Fibroblast of mammary gland (primary cell): Measurements from ENCODE around the gene LEPROT.
"Not testable (repeated sequence)": the region's sequence is repeated elsewhere in the genome, so short reads cannot be mapped to it uniquely, and the experiment has no call there.

Experiments
- DNase-seq: peaks from one replicate; pipeline ENCODE4 v3.0.0-alpha.2; 2010; ENCODE audit warnings: low read depth
- H3K4me3 ChIP-seq: 2 replicates; pipeline ENCODE4 v1.5.1; 2011; ENCODE audit warnings: low read depth, mild to moderate bottlenecking, low read length, moderate library complexity; ENCODE audit not compliant: control insufficient read depth
- CTCF ChIP-seq: conservative IDR thresholded peaks from 2 replicates; pipeline ENCODE4 v1.5.1; 2011; ENCODE audit warnings: low read depth, low read length, inconsistent platforms; ENCODE audit not compliant: control insufficient read depth, insufficient read depth

LEPROT gene

DNA sequence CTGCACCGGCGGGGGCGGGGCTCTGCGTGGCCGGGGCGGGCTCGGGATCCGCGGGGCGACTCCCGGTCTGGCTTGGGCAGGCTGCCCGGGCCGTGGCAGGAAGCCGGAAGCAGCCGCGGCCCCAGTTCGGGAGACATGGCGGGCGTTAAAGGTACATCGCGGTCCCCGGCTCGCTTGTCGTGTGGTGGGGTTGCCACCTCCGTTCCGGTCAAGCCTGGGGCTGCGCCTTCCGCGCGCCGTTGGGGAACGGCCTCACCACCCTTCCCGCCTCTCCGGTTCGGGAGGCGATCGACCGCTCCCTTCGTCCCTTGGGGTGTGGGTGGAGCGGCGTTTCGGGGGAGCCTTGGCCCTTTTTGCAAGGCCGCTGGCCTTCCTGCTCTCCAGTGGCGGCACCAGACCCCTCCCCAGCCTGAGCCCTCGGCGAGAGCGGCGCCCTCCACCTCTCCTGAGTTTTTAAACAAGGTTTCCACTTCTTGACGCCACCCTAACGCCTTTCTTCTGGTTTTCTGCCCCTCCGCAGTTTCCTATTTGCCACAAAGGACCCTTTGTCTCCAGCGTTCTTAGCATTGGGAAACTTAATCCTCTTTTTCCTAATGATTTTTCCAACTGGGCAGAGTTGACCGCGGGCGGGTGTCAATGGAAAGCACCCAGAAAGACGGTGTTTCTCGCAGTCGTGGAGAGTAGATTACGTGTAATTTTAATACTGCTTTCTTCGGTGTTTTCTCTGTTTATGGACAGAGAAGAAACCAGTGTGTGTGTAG, at the start of gene LEPROT, which contains the start of gene LEPR:
Gene LEPROT (plus strand): TSS at position 79 of the 761 bp plus-strand sequence. CDS start 57 bp downstream, at position 136.
Gene LEPR (plus strand): TSS at position 79 of the 761 bp plus-strand sequence. CDS start 144,898 bp downstream, outside the sequence.
- no peak for DNase-seq
- peak within 1 kb of the TSS; percentile 93 for H3K4me3 ChIP-seq
- no peak for TF ChIP-seq CTCF

- no peak for TF ChIP-seq CTCF
- no peak for DNase-seq
These were observed 48.9 kb upstream of the LEPROT start for GRCh38 chr1:65371544-65371943.

DNA sequence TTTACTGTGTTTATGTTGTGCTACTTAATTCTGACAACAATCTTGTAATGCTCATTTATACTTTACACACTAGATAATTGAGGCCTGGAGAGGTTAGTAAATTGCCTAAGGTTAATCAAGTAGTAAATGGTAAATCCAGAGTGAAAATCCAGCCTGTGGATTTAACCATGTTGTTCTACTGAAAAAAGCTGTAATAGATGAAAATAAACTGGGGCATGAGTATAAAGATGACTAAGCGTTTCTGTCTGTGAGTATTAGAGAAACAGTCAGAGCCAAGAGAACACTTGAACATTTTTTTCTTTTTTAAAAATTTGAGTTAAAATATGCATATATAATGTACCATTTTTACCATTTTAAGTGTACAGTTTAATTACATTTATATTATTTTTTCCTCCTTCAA, 47.9 kb upstream of the LEPROT start:
- peak; percentile 18 for DNase-seq
- no peak for TF ChIP-seq CTCF

More at GRCh38 chr1:65371544-65371943, 48.9 kb upstream of the LEPROT start:
- H3K4me3 ChIP-seq: no peak overlapping the region

GRCh38 chr1:65377496-65378246, 42.8 kb upstream of the LEPROT start:
- no peak for TF ChIP-seq CTCF
- H3K4me3 ChIP-seq: no peak overlapping the region
- no peak for DNase-seq

More for the DNA sequence above, 47.9 kb upstream of the LEPROT start:
- H3K4me3 ChIP-seq: no peak overlapping the region

GRCh38 chr1:65378247-65378946, 42.1 kb upstream of the LEPROT start:
- DNase-seq: no peak
- no peak overlapping the region for H3K4me3 ChIP-seq
- TF ChIP-seq CTCF: no peak

DNA sequence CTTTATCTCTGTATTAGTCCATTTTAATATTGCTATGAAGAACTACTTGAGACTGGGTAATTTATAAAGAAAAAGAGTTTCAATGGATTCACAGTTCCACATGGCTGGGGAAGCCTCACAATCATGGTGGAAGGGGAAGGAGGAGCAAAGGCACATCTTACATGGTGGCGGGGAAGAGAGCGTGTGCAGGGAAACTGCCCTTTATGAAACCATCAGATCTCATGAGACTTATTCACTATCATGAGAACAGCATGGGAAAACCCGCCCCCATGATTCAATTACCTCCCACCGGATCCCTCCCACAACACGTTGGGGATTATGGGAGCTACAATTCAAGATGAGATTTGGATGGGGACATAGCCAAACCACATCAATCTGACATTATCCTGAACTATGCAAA, 36.0 kb upstream of the LEPROT start:
- DNase-seq, H3K4me3 ChIP-seq: not testable (repeated sequence)
